ENCODE measurements around the gene TUSC2. TPM values are rescaled to one million over a fixed set of nuclear protein-coding genes. Genes with fewer than 3 reads are reported as not detected.

The TUSC2 gene
- total and polyA plus RNA-seq, 10 of the 15 experiments (the other 5 are each of a cell fraction or from before 2014, with no cell fraction given), result 4.0 to 73.8 (median 34.3) TPM

DNA sequence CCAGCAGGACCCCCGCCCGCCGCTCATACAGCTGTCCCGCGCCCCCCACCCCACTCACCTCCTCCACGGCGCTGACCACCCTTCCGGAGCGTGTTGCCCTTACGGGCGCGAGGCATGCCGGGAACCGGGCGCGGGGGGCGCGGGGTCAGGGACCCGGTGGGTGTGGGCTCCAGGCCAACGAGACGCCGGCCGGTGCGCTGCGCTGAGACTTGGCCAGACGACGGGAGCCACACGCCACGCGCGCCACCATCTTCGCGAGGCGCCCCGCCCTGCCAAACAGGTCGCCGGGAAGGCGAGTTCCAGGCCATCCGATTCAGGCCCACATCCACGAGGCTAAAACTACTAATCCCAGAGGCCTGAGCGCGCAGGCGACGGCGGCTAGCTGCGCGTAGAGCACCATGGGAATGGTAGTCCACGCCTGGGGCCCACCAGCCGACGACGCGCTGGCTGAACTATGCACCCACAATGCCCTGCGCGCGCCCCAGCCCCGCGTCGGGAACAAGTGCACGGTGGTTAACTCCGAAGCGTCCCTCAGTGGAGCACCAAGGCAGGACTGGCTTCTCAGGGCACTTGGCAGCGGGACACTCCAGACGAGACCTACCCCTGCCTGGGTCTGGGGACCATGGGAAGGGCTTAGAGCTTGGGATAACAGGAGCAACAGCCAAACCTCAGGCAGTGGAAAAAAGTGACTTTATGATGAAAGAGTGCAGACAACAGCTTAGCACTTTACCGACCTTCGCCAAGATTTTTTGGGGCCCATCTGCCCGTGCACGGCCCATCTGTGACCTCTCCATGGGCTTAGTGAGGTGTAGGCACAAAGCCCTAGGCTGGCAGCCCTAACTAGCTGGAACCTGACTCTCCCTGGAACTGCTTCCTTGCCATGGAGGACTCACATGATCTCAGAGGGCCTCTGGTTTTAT, 35.6 kb downstream of the TUSC2 start, which contains the start of gene IFRD2 (continued):
- TF ChIP-seq ZNF207 (IDR thresholded peaks at IDR 0.05; ENCODE audit: borderline replicate concordance) (peak; percentile 90; the same call in 1 of the 2 replicates), POLR2AphosphoS5 (IDR thresholded peaks at IDR 0.05; ENCODE audit: low read length) (peak; percentile 70), RAD51 (IDR thresholded peaks at IDR 0.05) (no peak), SRF (IDR thresholded peaks at IDR 0.05; ENCODE audit: low read depth in 2 of 2, low read length in 2 of 2) (peak in 1 of 2 experiments; percentile 70; a peak in 3 of 4 replicates), STAT1 (conservative IDR thresholded peaks at IDR 0.05) (peak; percentile 91; the same call in 1 of the 2 replicates), IKZF1 (conservative IDR thresholded peaks at IDR 0.05) (peak; percentile 100), MYB (IDR thresholded peaks at IDR 0.05; ENCODE audit: borderline replicate concordance, low read depth, low read length) (peak; percentile 34; the same call in 1 of the 2 replicates), MYC (IDR thresholded peaks at IDR 0.05; ENCODE audit: insufficient read depth, insufficient read length, insufficient replicate concordance, low read length, severe bottlenecking) (peak; percentile 64), ETV6 (conservative IDR thresholded peaks at IDR 0.05 in 1 of 2, IDR thresholded peaks at IDR 0.05 in 1 of 2; ENCODE audit: borderline replicate concordance in 1 of 2, low read depth in 1 of 2) (no peak), ATF7 (IDR thresholded peaks at IDR 0.05; ENCODE audit: low read depth) (peak; percentile 20; the same call in 1 of the 2 replicates), ZNF274 (IDR thresholded peaks at IDR 0.05; ENCODE audit: insufficient read depth, insufficient read length) (no peak), JUND (IDR thresholded peaks at IDR 0.05; ENCODE audit: low read depth, low read length) (no peak), YY1 (IDR thresholded peaks at IDR 0.05; ENCODE audit: low read depth, low read length) (peak; percentile 97), YBX1 (IDR thresholded peaks at IDR 0.05) (no peak)
- TF ChIP-seq, protein P1, sequence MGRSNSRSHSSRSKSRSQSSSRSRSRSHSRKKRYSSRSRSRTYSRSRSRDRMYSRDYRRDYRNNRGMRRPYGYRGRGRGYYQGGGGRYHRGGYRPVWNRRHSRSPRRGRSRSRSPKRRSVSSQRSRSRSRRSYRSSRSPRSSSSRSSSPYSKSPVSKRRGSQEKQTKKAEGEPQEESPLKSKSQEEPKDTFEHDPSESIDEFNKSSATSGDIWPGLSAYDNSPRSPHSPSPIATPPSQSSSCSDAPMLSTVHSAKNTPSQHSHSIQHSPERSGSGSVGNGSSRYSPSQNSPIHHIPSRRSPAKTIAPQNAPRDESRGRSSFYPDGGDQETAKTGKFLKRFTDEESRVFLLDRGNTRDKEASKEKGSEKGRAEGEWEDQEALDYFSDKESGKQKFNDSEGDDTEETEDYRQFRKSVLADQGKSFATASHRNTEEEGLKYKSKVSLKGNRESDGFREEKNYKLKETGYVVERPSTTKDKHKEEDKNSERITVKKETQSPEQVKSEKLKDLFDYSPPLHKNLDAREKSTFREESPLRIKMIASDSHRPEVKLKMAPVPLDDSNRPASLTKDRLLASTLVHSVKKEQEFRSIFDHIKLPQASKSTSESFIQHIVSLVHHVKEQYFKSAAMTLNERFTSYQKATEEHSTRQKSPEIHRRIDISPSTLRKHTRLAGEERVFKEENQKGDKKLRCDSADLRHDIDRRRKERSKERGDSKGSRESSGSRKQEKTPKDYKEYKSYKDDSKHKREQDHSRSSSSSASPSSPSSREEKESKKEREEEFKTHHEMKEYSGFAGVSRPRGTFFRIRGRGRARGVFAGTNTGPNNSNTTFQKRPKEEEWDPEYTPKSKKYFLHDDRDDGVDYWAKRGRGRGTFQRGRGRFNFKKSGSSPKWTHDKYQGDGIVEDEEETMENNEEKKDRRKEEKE (IDR thresholded peaks at IDR 0.05), result no peak
- TF ChIP-seq, protein P2, sequence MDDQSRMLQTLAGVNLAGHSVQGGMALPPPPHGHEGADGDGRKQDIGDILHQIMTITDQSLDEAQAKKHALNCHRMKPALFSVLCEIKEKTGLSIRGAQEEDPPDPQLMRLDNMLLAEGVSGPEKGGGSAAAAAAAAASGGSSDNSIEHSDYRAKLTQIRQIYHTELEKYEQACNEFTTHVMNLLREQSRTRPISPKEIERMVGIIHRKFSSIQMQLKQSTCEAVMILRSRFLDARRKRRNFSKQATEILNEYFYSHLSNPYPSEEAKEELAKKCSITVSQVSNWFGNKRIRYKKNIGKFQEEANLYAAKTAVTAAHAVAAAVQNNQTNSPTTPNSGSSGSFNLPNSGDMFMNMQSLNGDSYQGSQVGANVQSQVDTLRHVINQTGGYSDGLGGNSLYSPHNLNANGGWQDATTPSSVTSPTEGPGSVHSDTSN (IDR thresholded peaks at IDR 0.05; ENCODE audit: insufficient replicate concordance, low read depth, low read length), result no peak
- TF ChIP-seq, protein P3, sequence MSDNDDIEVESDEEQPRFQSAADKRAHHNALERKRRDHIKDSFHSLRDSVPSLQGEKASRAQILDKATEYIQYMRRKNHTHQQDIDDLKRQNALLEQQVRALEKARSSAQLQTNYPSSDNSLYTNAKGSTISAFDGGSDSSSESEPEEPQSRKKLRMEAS (IDR thresholded peaks at IDR 0.05; ENCODE audit: low read depth, low read length), result peak; percentile 83
- TF ChIP-seq, protein P4, sequence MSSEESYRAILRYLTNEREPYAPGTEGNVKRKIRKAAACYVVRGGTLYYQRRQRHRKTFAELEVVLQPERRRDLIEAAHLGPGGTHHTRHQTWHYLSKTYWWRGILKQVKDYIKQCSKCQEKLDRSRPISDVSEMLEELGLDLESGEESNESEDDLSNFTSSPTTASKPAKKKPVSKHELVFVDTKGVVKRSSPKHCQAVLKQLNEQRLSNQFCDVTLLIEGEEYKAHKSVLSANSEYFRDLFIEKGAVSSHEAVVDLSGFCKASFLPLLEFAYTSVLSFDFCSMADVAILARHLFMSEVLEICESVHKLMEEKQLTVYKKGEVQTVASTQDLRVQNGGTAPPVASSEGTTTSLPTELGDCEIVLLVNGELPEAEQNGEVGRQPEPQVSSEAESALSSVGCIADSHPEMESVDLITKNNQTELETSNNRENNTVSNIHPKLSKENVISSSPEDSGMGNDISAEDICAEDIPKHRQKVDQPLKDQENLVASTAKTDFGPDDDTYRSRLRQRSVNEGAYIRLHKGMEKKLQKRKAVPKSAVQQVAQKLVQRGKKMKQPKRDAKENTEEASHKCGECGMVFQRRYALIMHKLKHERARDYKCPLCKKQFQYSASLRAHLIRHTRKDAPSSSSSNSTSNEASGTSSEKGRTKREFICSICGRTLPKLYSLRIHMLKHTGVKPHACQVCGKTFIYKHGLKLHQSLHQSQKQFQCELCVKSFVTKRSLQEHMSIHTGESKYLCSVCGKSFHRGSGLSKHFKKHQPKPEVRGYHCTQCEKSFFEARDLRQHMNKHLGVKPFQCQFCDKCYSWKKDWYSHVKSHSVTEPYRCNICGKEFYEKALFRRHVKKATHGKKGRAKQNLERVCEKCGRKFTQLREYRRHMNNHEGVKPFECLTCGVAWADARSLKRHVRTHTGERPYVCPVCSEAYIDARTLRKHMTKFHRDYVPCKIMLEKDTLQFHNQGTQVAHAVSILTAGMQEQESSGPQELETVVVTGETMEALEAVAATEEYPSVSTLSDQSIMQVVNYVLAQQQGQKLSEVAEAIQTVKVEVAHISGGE (CRISPR knock-in tag; IDR thresholded peaks at IDR 0.05), result no peak
- TF ChIP-seq, protein P5, sequence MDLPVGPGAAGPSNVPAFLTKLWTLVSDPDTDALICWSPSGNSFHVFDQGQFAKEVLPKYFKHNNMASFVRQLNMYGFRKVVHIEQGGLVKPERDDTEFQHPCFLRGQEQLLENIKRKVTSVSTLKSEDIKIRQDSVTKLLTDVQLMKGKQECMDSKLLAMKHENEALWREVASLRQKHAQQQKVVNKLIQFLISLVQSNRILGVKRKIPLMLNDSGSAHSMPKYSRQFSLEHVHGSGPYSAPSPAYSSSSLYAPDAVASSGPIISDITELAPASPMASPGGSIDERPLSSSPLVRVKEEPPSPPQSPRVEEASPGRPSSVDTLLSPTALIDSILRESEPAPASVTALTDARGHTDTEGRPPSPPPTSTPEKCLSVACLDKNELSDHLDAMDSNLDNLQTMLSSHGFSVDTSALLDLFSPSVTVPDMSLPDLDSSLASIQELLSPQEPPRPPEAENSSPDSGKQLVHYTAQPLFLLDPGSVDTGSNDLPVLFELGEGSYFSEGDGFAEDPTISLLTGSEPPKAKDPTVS (IDR thresholded peaks at IDR 0.05; ENCODE audit: low read depth, low read length), result no peak
